ENCODE results near the gene SPTBN1. TPM values are rescaled to one million over a fixed set of nuclear protein-coding genes. Genes with fewer than 3 reads are reported as not detected.

SPTBN1 gene
- total and polyA plus RNA-seq, 2 of the 13 experiments (the other 11 are each of a cell fraction or from before 2014, with no cell fraction given) = 123 to 299 TPM

GRCh38 chr2:54579682-54580620 is 123.8 kb downstream of the SPTBN1 start (continued):
- TF ChIP-seq ZNF558 (CRISPR knock-in tag; IDR thresholded peaks at IDR 0.05; ENCODE audit: borderline replicate concordance) (no peak), ZFY (CRISPR knock-in tag; IDR thresholded peaks at IDR 0.05) (no peak), NPAS2 (CRISPR knock-in tag; IDR thresholded peaks at IDR 0.05; ENCODE audit: borderline replicate concordance) (no peak), ZNF354B (CRISPR knock-in tag; IDR thresholded peaks at IDR 0.05) (no peak), FOSL1 (CRISPR knock-in tag; IDR thresholded peaks at IDR 0.05; ENCODE audit: borderline replicate concordance) (no peak), TIGD3 (CRISPR knock-in tag; IDR thresholded peaks at IDR 0.05; ENCODE audit: borderline replicate concordance) (peak; percentile 61; the same call in 1 of the 2 replicates), ZBTB42 (CRISPR knock-in tag; IDR thresholded peaks at IDR 0.05) (no peak), PRDM4 (CRISPR knock-in tag; IDR thresholded peaks at IDR 0.05; ENCODE audit: borderline replicate concordance) (no peak), E2F2 (CRISPR knock-in tag; IDR thresholded peaks at IDR 0.05; ENCODE audit: borderline replicate concordance) (no peak), RAD21 (CRISPR knock-in tag; IDR thresholded peaks at IDR 0.05) (no peak), ZBTB8A (CRISPR knock-in tag; IDR thresholded peaks at IDR 0.05; ENCODE audit: borderline replicate concordance, low read depth) (no peak), KIAA2018 (CRISPR knock-in tag; IDR thresholded peaks at IDR 0.05; ENCODE audit: borderline replicate concordance) (no peak; the same call in 1 of the 2 replicates), ATF1 (CRISPR knock-in tag; IDR thresholded peaks at IDR 0.05) (peak; percentile 57; the same call in 1 of the 2 replicates), IRF2 (CRISPR knock-in tag; IDR thresholded peaks at IDR 0.05) (peak; percentile 80), ETV6 (CRISPR knock-in tag; conservative IDR thresholded peaks at IDR 0.05) (no peak)
